AG04449 (cell line): ENCODE results near the gene TEX264.

ENCODE experiments used
- CTCF ChIA-PET: fragments of 350-600 bp; formaldehyde crosslinking; extraction: SDS; loops from one replicate; lab custom pipeline; 2021; ENCODE audit warnings: antibody characterized with exemption; lab: Yijun Ruan, JAX
- POLR2A ChIA-PET: fragments of 400-600, 350-600 bp; formaldehyde crosslinking; extraction: SDS; loops from one replicate; lab custom pipeline; 2020; ENCODE audit warnings: antibody characterized with exemption, inconsistent platforms; lab: Yijun Ruan, JAX
- DNase-seq: peaks from one replicate; pipeline ENCODE4 v3.0.0-alpha.2; 2010; ENCODE audit warnings: low read depth, low spot score
- H3K4me3 ChIP-seq: 2 replicates; pipeline ENCODE4 v1.5.1; 2011; ENCODE audit warnings: low read depth, mild to moderate bottlenecking, control low read depth, low read length
- CTCF ChIP-seq: IDR thresholded peaks from one replicate; pipeline ENCODE4 v1.5.1; 2011; ENCODE audit warnings: mild to moderate bottlenecking, moderate library complexity, low read length, control low read depth, inconsistent platforms; ENCODE audit not compliant: insufficient read depth; ENCODE audit errors: missing control alignments

The TEX264 gene

GRCh38 chr3:51681453-51681852 is 10.4 kb downstream of the TEX264 start:
- TF ChIP-seq CTCF = no peak
- DNase-seq = no peak
- CTCF ChIA-PET = interaction anchor here (1.0 to 11.6 kb wide), 24 partner anchors 9 to 1065 kb away, joined by 3 to 264 read pairs (median 6); partner anchors contain the start of genes DCAF1, MAPKAPK3, RBM15B and TEX264
- POLR2A ChIA-PET = interaction anchor here (1.0 to 1.2 kb wide), 2 partner anchors 180 to 182 kb away, joined by 4 to 7 read pairs; partner anchors contain the start of gene DCAF1
- H3K4me3 ChIP-seq = no peak overlapping the region

- H3K4me3 ChIP-seq = no peak overlapping the region
- DNase-seq = peak; percentile 63
- CTCF ChIA-PET = interaction anchor here (0.5 to 11.6 kb wide), 35 partner anchors 8 to 1066 kb away, joined by 3 to 264 read pairs (median 5); partner anchors contain the start of genes DCAF1, MANF, MAPKAPK3 and RBM15B
- TF ChIP-seq CTCF = peak; percentile 84
- POLR2A ChIA-PET = interaction anchor here (0.9 to 1.2 kb wide), 4 partner anchors 10 to 183 kb away, joined by 4 to 7 read pairs (median 4); partner anchors contain the start of gene DCAF1
Observed at GRCh38 chr3:51682079-51682478, 11.0 kb downstream of the TEX264 start.

GRCh38 chr3:51682526-51682925 is 11.5 kb downstream of the TEX264 start:
- ChIA-PET CTCF (interaction anchor here (0.5 to 11.6 kb wide), 30 partner anchors 8 to 1066 kb away, joined by 3 to 264 read pairs (median 6); partner anchors contain the start of genes DCAF1, MANF, MAPKAPK3 and RBM15B), POLR2A (interaction anchor here (0.9 to 1.2 kb wide), 4 partner anchors 11 to 183 kb away, joined by 4 to 7 read pairs (median 4); partner anchors contain the start of gene DCAF1)
- no peak for TF ChIP-seq CTCF
- no peak overlapping the region for H3K4me3 ChIP-seq
- DNase-seq = no peak

GRCh38 chr3:51683566-51683965 is 12.5 kb downstream of the TEX264 start:
- DNase-seq = no peak
- ChIA-PET POLR2A (interaction anchor here (1.1 kb wide), 1 partner anchor 183 kb away, joined by 4 read pairs; the partner anchor contains the start of gene DCAF1), CTCF (interaction anchor here (5.2 to 11.6 kb wide), 4 partner anchors 12 to 294 kb away, joined by 60 to 264 read pairs (median 140); partner anchors contain the start of genes DCAF1, RBM15B and TEX264)
- no peak for TF ChIP-seq CTCF
- no peak overlapping the region for H3K4me3 ChIP-seq

- TF ChIP-seq CTCF = no peak
- CTCF ChIA-PET = interaction anchor here (0.5 to 11.6 kb wide), 4 partner anchors 14 to 1649 kb away, joined by 3 to 264 read pairs (median 140); partner anchors contain the start of genes DCAF1, RBM15B and TEX264
- no peak for DNase-seq
- POLR2A ChIA-PET = interaction anchor here (1.1 kb wide), 1 partner anchor 185 kb away, joined by 4 read pairs; the partner anchor contains the start of gene DCAF1
- no peak overlapping the region for H3K4me3 ChIP-seq
Observed at GRCh38 chr3:51684971-51685751, 14.1 kb downstream of the TEX264 start.
